ENCODE measurements around the gene IFFO2. TPM values are rescaled to one million over a fixed set of nuclear protein-coding genes. Genes with fewer than 3 reads are reported as not detected.

The IFFO2 gene
- total RNA-seq, 1 experiment from 2014 or later, result 15.6 TPM

GRCh38 chr1:18944810-18945209, 11.7 kb downstream of the IFFO2 start:
- ChIA-PET CTCF (interaction anchor here (2.8 kb wide), 1 partner anchor 32 kb away, joined by 8 read pairs; no protein-coding TSS in a partner anchor), RAD21 (ENCODE audit: low non-redundant PET in 1 of 2, low total read pairs in 2 of 2, uncharacterized antibody in 2 of 2, unreplicated experiment in 2 of 2) (no interaction called here), POLR2A (no interaction called here)
- no peak overlapping the region for H3K4me2 ChIP-seq (ENCODE audit: low read length)
- H3K9me2 ChIP-seq (ENCODE audit: insufficient read depth), result no peaks in the 10 kb centered on the region
- no peak for ATAC-seq
- H3K36me3 ChIP-seq (ENCODE audit: control insufficient read depth in 1 of 2, insufficient read depth in 2 of 2, low read length in 2 of 2), result no peaks in the 10 kb centered on the region; a peak in 1 of 4 replicates
- no TSS peak for BruUV-seq (replicated peaks)
- H3K4me3 ChIP-seq (replicated peaks in 1 of 2; ENCODE audit: low read depth in 1 of 2, low read length in 2 of 2), result no peak overlapping the region
- TF ChIP-seq YY1 (IDR thresholded peaks at IDR 0.05; ENCODE audit: extremely low read depth, insufficient replicate concordance, low read depth, low read length) (no peak), EZH2phosphoT487 (IDR thresholded peaks at IDR 0.05; ENCODE audit: borderline replicate concordance) (no peak), SRF (IDR thresholded peaks at IDR 0.05; ENCODE audit: low read depth) (no peak), SP1 (IDR thresholded peaks at IDR 0.05; ENCODE audit: low read depth) (no peak), CTCF (IDR thresholded peaks at IDR 0.05 in 2 of 3, conservative IDR thresholded peaks at IDR 0.05 in 1 of 3; ENCODE audit: borderline replicate concordance in 1 of 3, insufficient read depth in 1 of 3, low read depth in 2 of 3, low read length in 2 of 3) (no peak)
- no peak overlapping the region for H2AFZ ChIP-seq (ENCODE audit: low read depth, low read length, poor library complexity, severe bottlenecking)
- intact Hi-C loops (cut with micrococcal nuclease), result no loop called here
- no peaks in the 10 kb centered on the region for H3K27me3 ChIP-seq (ENCODE audit: insufficient read depth, low read length)
- H3K4me1 ChIP-seq (ENCODE audit: control insufficient read depth in 1 of 2, insufficient read depth in 2 of 2, low read length in 2 of 2), result peaks cover 23 to 53% of the 10 kb centered on the region in 2 experiments
- H3K79me2 ChIP-seq (ENCODE audit: insufficient read depth, low read length), result peaks cover 95% of the 10 kb centered on the region
- H4K20me1 ChIP-seq (ENCODE audit: insufficient read depth), result peaks cover 4% of the 10 kb centered on the region; the same call in 1 of the 2 replicates
- no peak for DNase-seq (ENCODE audit: low read depth, low spot score)
- H3K9me3 ChIP-seq (ENCODE audit: control insufficient read depth in 1 of 2, insufficient read depth in 1 of 2, low read depth in 1 of 2, low read length in 2 of 2), result no peaks in the 10 kb centered on the region
- H3K27ac ChIP-seq (ENCODE audit: low read depth, low read length), result no peak overlapping the region; the same call in 1 of the 2 replicates
- no peak overlapping the region for H3K9ac ChIP-seq (ENCODE audit: low read length)

GRCh38 chr1:18943914-18944572, 12.4 kb downstream of the IFFO2 start:
- RAD21 ChIA-PET (ENCODE audit: low non-redundant PET in 1 of 2, low total read pairs in 2 of 2, uncharacterized antibody in 2 of 2, unreplicated experiment in 2 of 2), result no interaction called here
- Histone ChIP-seq H3K27me3 (ENCODE audit: insufficient read depth, low read length) (no peaks in the 10 kb centered on the region), H4K20me1 (ENCODE audit: insufficient read depth) (peaks cover 4% of the 10 kb centered on the region; the same call in 1 of the 2 replicates), H2AFZ (ENCODE audit: low read depth, low read length, poor library complexity, severe bottlenecking) (no peak overlapping the region), H3K27ac (ENCODE audit: low read depth, low read length) (no peak overlapping the region), H3K36me3 (ENCODE audit: control insufficient read depth in 1 of 2, insufficient read depth in 2 of 2, low read length in 2 of 2) (no peaks in the 10 kb centered on the region), H3K4me2 (ENCODE audit: low read length) (no peak overlapping the region), H3K79me2 (ENCODE audit: insufficient read depth, low read length) (peaks cover 95% of the 10 kb centered on the region), H3K4me3 (replicated peaks in 1 of 2; ENCODE audit: low read depth in 1 of 2, low read length in 2 of 2) (no peak overlapping the region), H3K9ac (ENCODE audit: low read length) (no peak overlapping the region), H3K4me1 (ENCODE audit: control insufficient read depth in 1 of 2, insufficient read depth in 2 of 2, low read length in 2 of 2) (peaks cover 23 to 53% of the 10 kb centered on the region in 2 experiments), H3K9me3 (ENCODE audit: control insufficient read depth in 1 of 2, insufficient read depth in 1 of 2, low read depth in 1 of 2, low read length in 2 of 2) (no peaks in the 10 kb centered on the region), H3K9me2 (ENCODE audit: insufficient read depth) (no peaks in the 10 kb centered on the region)
- TF ChIP-seq JUND (IDR thresholded peaks at IDR 0.05), result no peak
- no peak for TF ChIP-seq SIN3A (IDR thresholded peaks at IDR 0.05; ENCODE audit: low read depth)
- TF ChIP-seq MAX (IDR thresholded peaks at IDR 0.05), result no peak
- no peak for TF ChIP-seq CEBPB (IDR thresholded peaks at IDR 0.05; ENCODE audit: low read depth)
- TF ChIP-seq ZNF274 (IDR thresholded peaks at IDR 0.05; ENCODE audit: low read depth, low read length), result no peak
- no peak for TF ChIP-seq RAD21 (IDR thresholded peaks at IDR 0.05; ENCODE audit: low read depth)
- TF ChIP-seq TCF7L2 (IDR thresholded peaks at IDR 0.05; ENCODE audit: borderline replicate concordance, extremely low read depth, insufficient read depth, insufficient read length), result no peak
- no peak for TF ChIP-seq SP1 (IDR thresholded peaks at IDR 0.05; ENCODE audit: low read depth)
- TF ChIP-seq CBX3 (IDR thresholded peaks at IDR 0.05; ENCODE audit: low read depth), result no peak
- TF ChIP-seq YY1 (IDR thresholded peaks at IDR 0.05; ENCODE audit: extremely low read depth, insufficient replicate concordance, low read depth, low read length), result no peak
- TF ChIP-seq ATF3 (IDR thresholded peaks at IDR 0.05), result no peak
- POLR2A ChIA-PET, result no interaction called here
- DNase-seq (ENCODE audit: low read depth, low spot score) (no peak), ATAC-seq (no peak)
- no TSS peak for BruUV-seq (replicated peaks)
- CTCF ChIA-PET, result interaction anchor here (2.8 kb wide), 1 partner anchor 31 kb away, joined by 8 read pairs; no protein-coding TSS in a partner anchor
- intact Hi-C loops (cut with micrococcal nuclease), result no loop called here
